Measurements from ENCODE around the gene MAGIX. TPM values are rescaled to one million over a fixed set of nuclear protein-coding genes. Genes with fewer than 3 reads are reported as not detected.

MAGIX gene
- total RNA-seq, 1 donor from 2014 or later, result 12.8 TPM

DNA sequence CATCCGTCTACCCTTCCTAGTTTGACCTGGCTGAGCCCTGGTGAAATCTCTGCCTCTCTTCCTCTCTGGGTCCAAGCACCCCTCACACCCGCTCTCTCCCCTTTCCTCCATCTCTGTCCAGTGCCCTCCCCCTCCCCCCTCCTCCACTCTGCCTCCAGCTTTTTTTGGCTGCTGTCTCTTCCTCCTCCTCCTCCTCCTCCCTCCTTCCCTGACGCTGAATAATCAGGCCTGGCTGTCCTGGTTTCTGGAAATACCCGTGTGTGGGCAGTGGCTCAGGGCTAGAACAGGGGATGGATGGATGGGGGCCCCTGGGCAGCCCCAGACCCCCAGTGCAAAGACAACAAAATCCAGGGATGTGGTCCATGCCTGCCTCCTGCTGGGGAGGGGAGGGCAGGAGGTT is 42.2 kb downstream of the MAGIX start:
- DNase-seq (ENCODE audit: low spot score), result no peak

DNA sequence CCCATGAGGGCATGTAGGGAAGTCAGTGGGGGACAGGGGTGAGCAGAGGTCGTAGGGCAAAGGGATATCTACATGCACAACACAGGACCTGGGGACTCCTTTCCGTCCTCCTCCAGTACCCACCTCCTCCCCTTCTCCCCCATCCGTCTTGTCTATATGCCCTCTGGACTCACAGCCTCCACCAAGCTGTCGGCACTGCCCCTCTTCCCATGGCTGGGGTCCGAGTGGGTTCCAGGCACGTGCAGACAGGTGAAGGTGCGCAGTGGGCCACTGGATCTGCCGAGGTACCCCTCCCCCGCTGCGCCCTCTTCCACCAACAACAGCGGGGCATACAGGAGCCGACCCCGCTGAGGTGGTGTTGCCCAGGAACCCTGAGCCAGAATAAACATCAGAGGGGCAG is 42.9 kb downstream of the MAGIX start:
- DNase-seq (ENCODE audit: low spot score), result no peak

DNA sequence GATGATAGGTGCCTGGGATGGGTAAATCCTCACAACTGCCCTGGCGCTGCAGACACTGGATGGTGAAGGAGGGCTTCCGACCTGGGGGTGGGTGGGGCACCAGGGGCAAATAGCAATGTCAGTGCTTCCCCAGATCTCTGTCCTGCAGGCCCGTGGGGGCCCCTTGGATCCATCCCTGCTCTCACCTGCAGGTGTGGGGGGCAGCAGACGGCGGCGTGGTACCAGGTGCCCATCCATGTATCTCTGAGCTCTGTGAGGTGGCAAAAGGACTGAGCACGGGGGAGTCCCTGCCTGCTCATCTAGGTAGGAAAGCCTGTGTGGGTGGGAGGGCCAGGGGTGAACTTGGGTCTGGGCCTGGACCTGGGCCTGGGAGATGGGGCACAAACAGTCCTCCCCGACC is 44.0 kb downstream of the MAGIX start:
- no peak for DNase-seq (ENCODE audit: low spot score)

DNA sequence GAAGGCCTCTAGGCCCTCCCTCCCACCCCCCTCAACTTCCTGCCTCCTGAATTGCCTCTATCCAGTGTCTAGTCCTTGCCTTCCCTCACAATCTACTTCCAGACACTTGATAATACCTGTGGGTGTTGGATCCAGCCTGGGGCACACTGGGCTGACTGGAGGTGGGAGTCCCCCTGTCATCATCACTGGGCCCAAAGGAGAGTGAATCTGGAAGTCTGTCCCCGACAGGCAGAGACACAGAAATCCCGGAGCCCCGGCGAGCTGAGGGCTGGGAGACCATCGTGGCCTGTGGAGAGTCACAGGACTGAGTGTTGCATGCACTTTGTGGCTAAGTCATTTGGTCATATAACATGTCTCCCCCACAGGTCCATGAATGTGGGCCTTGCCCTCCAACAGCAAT is 45.8 kb downstream of the MAGIX start:
- no peak for DNase-seq (ENCODE audit: low spot score)

DNA sequence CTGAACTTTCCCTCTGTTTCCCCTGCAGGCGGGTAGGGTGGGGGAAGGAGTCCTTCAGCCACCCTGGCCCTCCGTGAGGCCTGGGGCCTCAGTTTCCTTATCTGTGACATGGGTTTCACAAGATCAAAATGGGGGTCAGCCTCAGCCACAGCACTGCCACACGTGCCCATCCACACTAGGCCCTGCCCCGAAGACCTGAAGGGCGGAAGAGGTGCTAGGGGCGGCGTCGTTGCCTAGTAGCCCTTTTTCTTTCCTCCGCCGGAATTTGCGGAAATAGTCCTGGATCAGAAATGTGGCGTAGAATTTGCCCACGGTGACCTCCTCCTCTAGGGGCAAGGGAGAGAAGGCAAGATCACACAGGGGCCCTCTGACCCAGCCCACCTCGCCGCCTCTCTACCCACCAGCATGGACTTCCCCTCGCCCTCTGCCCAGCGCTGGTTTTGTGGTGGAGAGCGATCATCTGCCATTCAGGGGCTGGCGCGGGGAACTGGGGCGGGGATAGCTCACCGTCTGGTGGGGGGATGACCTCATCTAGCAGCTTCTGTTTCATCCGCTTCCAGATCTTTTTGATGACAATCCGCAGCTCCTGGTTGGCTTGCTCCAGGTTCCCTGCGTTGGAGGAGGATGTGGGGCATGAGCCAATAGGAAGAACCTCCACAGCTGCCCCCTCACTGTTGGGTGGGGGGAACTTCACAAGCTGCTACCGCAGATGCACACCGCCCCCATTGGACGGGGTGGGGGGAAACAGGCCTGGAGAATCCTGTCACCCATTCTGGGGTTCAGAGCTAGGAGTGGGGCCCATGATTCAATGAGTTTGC is 47.1 kb downstream of the MAGIX start:
- no peak for DNase-seq (ENCODE audit: low spot score)

DNA sequence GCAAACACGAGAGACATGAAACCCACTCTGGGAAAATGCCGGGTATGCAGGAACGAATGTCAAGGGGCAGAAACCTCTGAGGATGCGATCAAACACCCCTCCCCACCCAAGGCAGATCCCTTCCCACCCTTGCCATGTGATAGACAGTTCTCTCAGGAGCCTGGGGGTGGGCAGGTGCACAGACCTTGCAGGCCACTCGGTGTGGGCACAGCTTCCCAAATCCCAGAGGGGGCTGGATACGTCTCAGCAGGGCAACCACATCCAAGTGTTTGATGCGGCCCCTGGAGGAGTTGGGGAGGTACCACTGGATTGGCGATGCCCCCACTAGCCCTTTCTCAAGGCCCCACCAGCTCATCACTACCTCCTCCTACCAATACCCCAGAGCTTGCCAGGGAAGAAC is 47.8 kb downstream of the MAGIX start:
- DNase-seq (ENCODE audit: low spot score), result no peak

DNA sequence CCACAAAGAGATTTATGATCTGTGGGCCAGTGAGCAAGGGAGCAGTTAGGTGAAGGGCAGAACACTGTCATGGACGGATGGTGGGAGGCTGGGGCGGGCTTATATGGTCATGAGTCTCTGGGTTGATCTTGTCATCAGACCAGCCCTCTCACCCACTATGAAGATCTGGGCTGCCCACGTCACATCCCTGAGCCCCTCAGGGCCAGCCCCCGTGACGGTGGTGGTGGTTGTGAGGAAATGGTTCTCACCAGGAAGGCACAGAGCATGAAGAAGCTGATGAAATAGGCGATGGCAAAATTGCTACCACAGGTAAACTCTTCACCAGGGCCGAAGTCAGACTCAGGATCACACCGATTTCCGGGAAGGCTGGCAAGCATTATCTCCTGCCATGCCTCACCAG is 48.5 kb downstream of the MAGIX start:
- no peak for DNase-seq (ENCODE audit: low spot score)

DNA sequence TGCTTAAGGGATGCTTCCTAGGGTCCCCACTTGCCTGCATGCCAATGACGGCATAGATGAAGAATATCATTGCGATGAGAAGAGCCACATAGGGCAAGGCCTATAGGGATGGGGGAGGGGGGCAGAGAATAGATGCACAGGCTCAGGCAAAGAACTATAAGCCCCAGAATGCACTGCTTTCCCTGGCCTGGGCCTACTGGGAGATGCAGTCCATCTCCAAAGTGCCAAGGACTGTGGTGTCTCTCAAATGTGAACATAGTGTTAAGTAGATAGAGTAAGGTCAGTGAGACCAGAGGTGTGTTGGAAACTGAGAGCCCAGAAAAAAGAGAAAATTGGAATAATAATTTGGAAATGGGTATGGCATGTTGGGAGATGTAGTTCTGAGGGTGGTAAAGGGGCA is 49.7 kb downstream of the MAGIX start:
- DNase-seq (ENCODE audit: low spot score), result no peak

DNA sequence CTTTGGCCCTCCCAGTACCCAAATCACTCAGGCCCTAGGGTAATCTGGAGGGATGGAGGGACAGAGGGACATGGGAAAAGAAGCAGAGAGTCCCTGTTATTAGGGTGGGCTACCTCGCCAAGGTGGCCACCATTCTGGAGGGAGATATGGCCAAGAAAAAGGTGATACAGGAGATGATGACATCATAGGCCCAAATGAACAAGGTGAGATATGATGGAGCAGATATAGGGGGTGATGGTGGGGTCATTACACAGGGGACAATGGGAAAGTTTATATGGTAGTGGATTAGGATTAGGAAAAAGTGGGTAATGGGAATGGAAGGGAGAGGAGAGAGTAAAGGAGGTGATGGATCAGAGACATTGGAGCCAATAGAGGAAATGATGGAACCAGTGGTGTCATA is 50.3 kb downstream of the MAGIX start:
- DNase-seq (ENCODE audit: low spot score), result no peak

DNA sequence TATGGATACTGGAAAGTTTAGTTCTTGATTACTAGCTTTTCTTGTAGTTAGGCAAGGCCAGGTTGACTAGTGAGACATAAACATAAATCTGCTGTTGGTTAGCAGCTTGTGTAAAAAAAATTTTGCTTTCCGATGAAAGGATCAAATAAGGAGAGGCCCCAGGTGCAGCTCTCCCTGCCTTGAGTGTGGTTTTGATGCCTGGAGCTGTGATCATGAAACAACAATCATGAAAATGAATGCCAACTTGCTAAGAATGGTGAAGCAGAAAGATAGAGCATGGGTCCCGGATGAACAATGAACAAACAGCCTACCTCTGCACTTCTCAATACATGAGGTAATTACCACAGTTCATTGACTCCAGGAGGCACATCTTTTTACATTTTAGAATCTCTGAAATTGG is 51.9 kb downstream of the MAGIX start:
- no peak for DNase-seq (ENCODE audit: low spot score)

DNA sequence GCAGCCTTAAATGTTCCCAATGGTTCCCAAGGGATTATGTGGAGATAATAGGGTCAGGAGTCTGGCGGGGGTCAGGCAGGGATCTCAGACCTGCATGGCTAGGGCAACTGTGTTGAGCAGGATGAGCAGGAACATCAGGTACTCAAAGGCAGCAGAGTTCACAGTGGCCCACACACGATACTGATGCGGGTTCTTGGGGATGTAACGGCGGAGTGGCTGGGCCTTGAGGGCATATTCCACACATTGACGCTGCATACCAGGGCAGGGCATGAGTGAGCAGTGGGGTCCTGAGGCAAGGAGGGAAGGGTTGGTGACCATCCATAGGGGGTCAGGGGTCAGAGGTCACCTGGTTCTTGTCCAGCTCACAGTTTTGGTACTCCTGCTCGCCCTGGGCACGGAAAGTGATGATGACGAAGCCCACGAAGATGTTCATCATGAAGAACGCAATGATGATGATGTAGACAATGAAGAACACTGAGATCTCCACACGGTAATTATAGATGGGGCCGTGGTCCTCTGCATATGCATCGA is 52.5 kb downstream of the MAGIX start:
- DNase-seq (ENCODE audit: low spot score), result no peak

Other genes with a start within 250 kb of the MAGIX start
- 13.6 TPM for gene PIM2, start 243.7 kb upstream of the MAGIX start, total RNA-seq
- gene OTUD5, start 205.2 kb upstream of the MAGIX start, total RNA-seq, result 53.8 TPM
- gene KCND1, start 190.9 kb upstream of the MAGIX start, total RNA-seq, result 3.4 TPM
- 56.8 TPM for gene GRIPAP1, start 160.5 kb upstream of the MAGIX start, total RNA-seq
- gene TFE3, start 119.4 kb upstream of the MAGIX start, total RNA-seq, result 45.2 TPM
- gene CCDC120, start 103.8 kb upstream of the MAGIX start, total RNA-seq, result 16.9 TPM
- gene PRAF2, start 88.8 kb upstream of the MAGIX start, total RNA-seq, result 20.9 TPM
- 60.8 TPM for gene WDR45, start 82.9 kb upstream of the MAGIX start, total RNA-seq
- gene GPKOW, start 39.0 kb upstream of the MAGIX start, total RNA-seq, result 18.2 TPM
- gene PLP2, start 9.1 kb downstream of the MAGIX start, total RNA-seq, result 141 TPM
- 24.7 TPM for gene PRICKLE3, start 23.6 kb downstream of the MAGIX start, total RNA-seq
- gene SYP, start 37.4 kb downstream of the MAGIX start, total RNA-seq, result 1.7 TPM
- 0.49 TPM for gene CACNA1F, start 70.6 kb downstream of the MAGIX start, total RNA-seq
- gene CCDC22, start 72.7 kb downstream of the MAGIX start, total RNA-seq, result 16.9 TPM
- 0.49 TPM for gene FOXP3, start 102.0 kb downstream of the MAGIX start, total RNA-seq
- 6.2 TPM for gene PPP1R3F, start 107.0 kb downstream of the MAGIX start, total RNA-seq
- not detected for gene GAGE10, start 140.9 kb downstream of the MAGIX start, total RNA-seq
- gene GAGE12J, start 159.3 kb downstream of the MAGIX start, total RNA-seq, result not detected
- gene GAGE13, start 168.8 kb downstream of the MAGIX start, total RNA-seq, result not detected

All from ureter (tissue), 1 donor.